Measurements from ENCODE around the gene SGK1. TPM values are rescaled to one million over a fixed set of nuclear protein-coding genes. Genes with fewer than 3 reads are reported as not detected.
A peak's percentile ranks its signal among the peaks of the same experiment; 100 is the strongest.
"Not testable (repeated sequence)": the region's sequence is repeated elsewhere in the genome, so short reads cannot be mapped to it uniquely, and the experiment has no call there.

The SGK1 gene
- total and polyA plus RNA-seq, 3 donors from 2014 or later: 91.3 to 208 (median 154) TPM

- H3K27me3 ChIP-seq: no peaks in the 10 kb centered on the region
- no peaks in the 10 kb centered on the region for H3K9me3 ChIP-seq
- no peaks in the 10 kb centered on the region for H3K36me3 ChIP-seq (ENCODE audit: low read depth, missing control alignments)
- TF ChIP-seq CTCF (IDR thresholded peaks at IDR 0.05) (no peak), POLR2A (IDR thresholded peaks at IDR 0.05) (no peak)
- no peak overlapping the region for H3K4me3 ChIP-seq
- DNase-seq: no peak
- H3K27ac ChIP-seq: peak overlapping the region in 1 of 2 donors; percentile 2
- 47 to 62% methylated on average over 5 of the region's 5 CpGs for WGBS, 2 donors
- H3K4me1 ChIP-seq: no peaks in the 10 kb centered on the region
- intact Hi-C loops (cut with DNase I; ENCODE audit: low total_unique reads): no loop called here
These were observed 6.2 kb upstream of the SGK1 start for GRCh38 chr6:134324141-134324540.

GRCh38 chr6:134323698-134324097 is 5.8 kb upstream of the SGK1 start:
- H3K27me3 ChIP-seq: no peaks in the 10 kb centered on the region
- H3K4me3 ChIP-seq: no peak overlapping the region
- no peaks in the 10 kb centered on the region for H3K36me3 ChIP-seq (ENCODE audit: low read depth, missing control alignments)
- H3K4me1 ChIP-seq: no peaks in the 10 kb centered on the region
- no peak for DNase-seq
- no peak overlapping the region for H3K27ac ChIP-seq
- WGBS, 2 donors: 62 to 82% methylated on average over 2 of the region's 2 CpGs
- TF ChIP-seq POLR2A (IDR thresholded peaks at IDR 0.05) (no peak), CTCF (IDR thresholded peaks at IDR 0.05) (no peak)
- intact Hi-C loops (cut with DNase I; ENCODE audit: low total_unique reads): no loop called here
- H3K9me3 ChIP-seq: no peaks in the 10 kb centered on the region

- intact Hi-C loops (cut with DNase I; ENCODE audit: low total_unique reads): no loop called here
These were observed 5.4 kb upstream of the SGK1 start for GRCh38 chr6:134323294-134323693.

GRCh38 chr6:134322216-134322615 is 4.3 kb upstream of the SGK1 start:
- H3K27me3 ChIP-seq: no peaks in the 10 kb centered on the region
- peak overlapping the region; percentile 38 to 47 for H3K27ac ChIP-seq
- 64 to 65% methylated on average over 2 of the region's 2 CpGs for WGBS, 2 donors
- no peaks in the 10 kb centered on the region for H3K9me3 ChIP-seq
- no peak overlapping the region for H3K4me3 ChIP-seq
- DNase-seq: no peak
- intact Hi-C loops (cut with DNase I; ENCODE audit: low total_unique reads): no loop called here
- TF ChIP-seq POLR2A (IDR thresholded peaks at IDR 0.05) (no peak), CTCF (IDR thresholded peaks at IDR 0.05) (no peak)
- no peaks in the 10 kb centered on the region for H3K36me3 ChIP-seq (ENCODE audit: low read depth, missing control alignments)
- peaks cover 4% of the 10 kb centered on the region for H3K4me1 ChIP-seq

More at GRCh38 chr6:134323294-134323693, 5.4 kb upstream of the SGK1 start:
- peaks cover under 1% of the 10 kb centered on the region for H3K4me1 ChIP-seq
- H3K27me3 ChIP-seq: no peaks in the 10 kb centered on the region
- no peaks in the 10 kb centered on the region for H3K9me3 ChIP-seq
- WGBS, 2 donors: 93 to 97% methylated on average over 1 of the region's 1 CpG
- no peak for DNase-seq
- H3K4me3 ChIP-seq: no peak overlapping the region
- H3K27ac ChIP-seq: no peak overlapping the region
- TF ChIP-seq POLR2A (IDR thresholded peaks at IDR 0.05) (no peak), CTCF (IDR thresholded peaks at IDR 0.05) (no peak)
- H3K36me3 ChIP-seq (ENCODE audit: low read depth, missing control alignments): no peaks in the 10 kb centered on the region

GRCh38 chr6:134321246-134321645 is 3.3 kb upstream of the SGK1 start:
- intact Hi-C loops (cut with DNase I; ENCODE audit: low total_unique reads): no loop called here
- Histone ChIP-seq H3K27ac (no peak overlapping the region), H3K36me3 (ENCODE audit: low read depth, missing control alignments) (no peaks in the 10 kb centered on the region), H3K9me3 (no peaks in the 10 kb centered on the region), H3K4me3 (no peak overlapping the region), H3K4me1 (peaks cover 4% of the 10 kb centered on the region), H3K27me3 (no peaks in the 10 kb centered on the region)
- DNase-seq: no peak
- no peak for TF ChIP-seq POLR2A (IDR thresholded peaks at IDR 0.05)
- WGBS, 2 donors: 86 to 87% methylated on average over 3 of the region's 3 CpGs

- H3K9me3 ChIP-seq; H3K36me3 ChIP-seq (ENCODE audit: low read depth, missing control alignments); H3K4me1 ChIP-seq; intact Hi-C loops (cut with DNase I; ENCODE audit: low total_unique reads); DNase-seq; H3K27me3 ChIP-seq; H3K4me3 ChIP-seq: not testable (repeated sequence)
- WGBS, 2 donors: 76 to 90% methylated on average over 2 of the region's 2 CpGs
- H3K27ac ChIP-seq: peak overlapping the region; percentile 19 to 43
These were observed 1.8 kb upstream of the SGK1 start for GRCh38 chr6:134319686-134320085.

Measured in testis (tissue), 3 donors.